AG04450 (cell line): ENCODE data around the gene TMEM94. TPM values are rescaled to one million over a fixed set of nuclear protein-coding genes. Genes with fewer than 3 reads are reported as not detected.

ENCODE experiments used
- CTCF ChIA-PET: fragments of 300-600, 350-600 bp; formaldehyde crosslinking; extraction: SDS; loops from one replicate; lab custom pipeline; 2022; ENCODE audit warnings: antibody characterized with exemption, inconsistent platforms; lab: Charles Lee
- POLR2A ChIA-PET: fragments of 350-600 bp; formaldehyde crosslinking; extraction: SDS; loops from one replicate; lab custom pipeline; 2021; ENCODE audit warnings: antibody characterized with exemption, inconsistent platforms; lab: Yijun Ruan, JAX
- DNase-seq: peaks from one replicate; pipeline ENCODE4 v3.0.0-alpha.2; 2011; ENCODE audit warnings: low read depth, low spot score
- H3K27ac ChIP-seq: one replicate; pipeline ENCODE4 v1.5.1; 2012; ENCODE audit warnings: low read depth, low read length, control low read depth
- H3K27me3 ChIP-seq: one replicate; pipeline ENCODE4 v1.6.0; 2012; ENCODE audit warnings: low read length; ENCODE audit not compliant: control insufficient read depth, insufficient read depth
- H3K4me3 ChIP-seq: 2 replicates; pipeline ENCODE4 v1.5.1; 2011; ENCODE audit warnings: mild to moderate bottlenecking, low read depth, low read length, control low read depth
- H3K9me3 ChIP-seq: 2 replicates; pipeline ENCODE4 v1.5.1; 2012; ENCODE audit warnings: low read length; ENCODE audit not compliant: control insufficient read depth, insufficient read depth
- polyA plus RNA-seq: library from polyadenylated mRNA; depleted of rRNA; stranded (reverse); fragments of >200 nt; gene quantifications from 2 replicates; pipeline ENCODE4 v1.2.3, GENCODE V29; 2011; rRNA removed
- small RNA-seq: library from RNA; depleted of rRNA; stranded (forward); fragments of <200 nt; gene quantifications from one replicate; pipeline ENCODE3, GENCODE V24; 2012; ENCODE audit warnings: low read depth; ENCODE audit not compliant: insufficient read length
- TF ChIP-seq, protein P1 (sequence below): IDR thresholded peaks from 2 replicates; pipeline ENCODE4 v1.5.1; 2011; ENCODE audit warnings: low read depth, low read length, control low read depth, inconsistent platforms

TMEM94 gene
- polyA plus RNA-seq, 1 experiment: 14.8 TPM

DNA sequence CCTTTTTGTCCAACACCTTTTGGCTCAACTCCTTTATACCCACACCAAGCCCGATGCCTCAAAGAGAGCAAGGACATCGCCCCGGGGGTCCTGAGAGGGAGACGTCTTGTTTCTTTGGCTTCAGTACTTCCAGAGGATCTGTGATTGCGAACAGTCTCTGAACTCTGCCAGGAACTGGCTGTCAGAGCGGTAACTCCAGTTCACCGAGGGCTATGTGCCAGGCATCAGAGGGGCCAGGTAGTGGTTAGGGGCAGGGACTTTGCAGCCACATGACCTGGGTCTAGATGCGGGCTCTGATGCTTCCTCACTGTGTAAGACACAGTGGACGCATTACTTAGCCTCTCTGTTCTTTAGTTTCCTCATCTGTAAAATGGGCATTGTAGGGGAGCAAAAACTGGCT, 90.7 kb downstream of the TMEM94 start:
- POLR2A ChIA-PET: no interaction called here
- Histone ChIP-seq H3K4me3 (no peak overlapping the region), H3K27me3 (peaks cover 23% of the 10 kb centered on the region), H3K27ac (no peak overlapping the region), H3K9me3 (no peaks in the 10 kb centered on the region)
- TF ChIP-seq, protein P1, sequence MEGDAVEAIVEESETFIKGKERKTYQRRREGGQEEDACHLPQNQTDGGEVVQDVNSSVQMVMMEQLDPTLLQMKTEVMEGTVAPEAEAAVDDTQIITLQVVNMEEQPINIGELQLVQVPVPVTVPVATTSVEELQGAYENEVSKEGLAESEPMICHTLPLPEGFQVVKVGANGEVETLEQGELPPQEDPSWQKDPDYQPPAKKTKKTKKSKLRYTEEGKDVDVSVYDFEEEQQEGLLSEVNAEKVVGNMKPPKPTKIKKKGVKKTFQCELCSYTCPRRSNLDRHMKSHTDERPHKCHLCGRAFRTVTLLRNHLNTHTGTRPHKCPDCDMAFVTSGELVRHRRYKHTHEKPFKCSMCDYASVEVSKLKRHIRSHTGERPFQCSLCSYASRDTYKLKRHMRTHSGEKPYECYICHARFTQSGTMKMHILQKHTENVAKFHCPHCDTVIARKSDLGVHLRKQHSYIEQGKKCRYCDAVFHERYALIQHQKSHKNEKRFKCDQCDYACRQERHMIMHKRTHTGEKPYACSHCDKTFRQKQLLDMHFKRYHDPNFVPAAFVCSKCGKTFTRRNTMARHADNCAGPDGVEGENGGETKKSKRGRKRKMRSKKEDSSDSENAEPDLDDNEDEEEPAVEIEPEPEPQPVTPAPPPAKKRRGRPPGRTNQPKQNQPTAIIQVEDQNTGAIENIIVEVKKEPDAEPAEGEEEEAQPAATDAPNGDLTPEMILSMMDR: no peak
- DNase-seq: no peak
- CTCF ChIA-PET: no interaction called here

DNA sequence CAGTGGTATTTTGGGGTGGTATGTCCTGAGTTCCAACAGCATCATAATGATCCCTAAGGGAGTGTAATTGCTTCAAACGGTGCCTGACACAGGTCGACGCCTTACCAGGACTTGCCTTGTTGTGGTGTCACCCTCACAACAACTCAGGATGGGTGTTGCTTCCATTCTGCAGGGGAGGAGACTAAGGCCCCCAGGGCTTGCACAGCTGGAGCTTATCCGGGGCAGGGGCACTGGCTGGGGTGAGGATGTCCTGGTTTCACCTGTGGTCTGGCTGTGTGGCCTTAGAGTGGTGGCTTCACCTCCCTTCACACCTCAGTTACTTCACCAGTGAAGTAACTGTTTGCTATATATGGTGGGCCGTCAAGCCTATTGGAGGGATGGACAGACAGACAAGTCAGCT, 92.4 kb downstream of the TMEM94 start:
- no peak for DNase-seq
- Histone ChIP-seq H3K9me3 (no peaks in the 10 kb centered on the region), H3K27me3 (peaks cover 18% of the 10 kb centered on the region), H3K4me3 (no peak overlapping the region), H3K27ac (no peak overlapping the region)
- TF ChIP-seq, protein P1: no peak
- ChIA-PET POLR2A (no interaction called here), CTCF (no interaction called here)

Small RNA genes within 50 kb of the gene (small RNA-seq; reads per million reads assigned to genes)
- gene RF00019 (not detected), gene RNU6-938P (not detected)

Other genes starting within 250 kb of the TMEM94 start
- 25.0 and 25.8 TPM in 2 replicates for gene GGA3, start 195.0 kb upstream of the TMEM94 start, polyA plus RNA-seq
- gene MRPS7, start 194.8 kb upstream of the TMEM94 start, polyA plus RNA-seq: 53.8 and 62.6 TPM in 2 replicates
- 6.0 and 6.9 TPM in 2 replicates for gene MIF4GD, start 185.4 kb upstream of the TMEM94 start, polyA plus RNA-seq
- gene SLC25A19, start 167.2 kb upstream of the TMEM94 start, polyA plus RNA-seq: 3.5 and 4.4 TPM in 2 replicates
- 53.9 and 63.8 TPM in 2 replicates for gene GRB2, start 51.0 kb upstream of the TMEM94 start, polyA plus RNA-seq
- gene CASKIN2, start 58.9 kb downstream of the TMEM94 start, polyA plus RNA-seq: 1.9 and 2.8 TPM in 2 replicates
- 8.8 and 10.9 TPM in 2 replicates for gene TSEN54, start 59.9 kb downstream of the TMEM94 start, polyA plus RNA-seq
- 0.19 and 0.24 TPM in 2 replicates for gene LLGL2, start 69.1 kb downstream of the TMEM94 start, polyA plus RNA-seq
- gene MYO15B, start 131.2 kb downstream of the TMEM94 start, polyA plus RNA-seq: 0.52 and 0.79 TPM in 2 replicates
- not detected in 2 replicates for gene SMIM5, start 176.8 kb downstream of the TMEM94 start, polyA plus RNA-seq
- 9.3 and 11.9 TPM in 2 replicates for gene RECQL5, start 210.5 kb downstream of the TMEM94 start, polyA plus RNA-seq
- gene SAP30BP, start 210.7 kb downstream of the TMEM94 start, polyA plus RNA-seq: 74.2 and 75.4 TPM in 2 replicates